ENCODE data around the gene HYI. TPM values are rescaled to one million over a fixed set of nuclear protein-coding genes. Genes with fewer than 3 reads are reported as not detected.

The HYI gene
- total and polyA plus RNA-seq, 4 donors = 26.9 to 34.9 (median 29.8) TPM

DNA sequence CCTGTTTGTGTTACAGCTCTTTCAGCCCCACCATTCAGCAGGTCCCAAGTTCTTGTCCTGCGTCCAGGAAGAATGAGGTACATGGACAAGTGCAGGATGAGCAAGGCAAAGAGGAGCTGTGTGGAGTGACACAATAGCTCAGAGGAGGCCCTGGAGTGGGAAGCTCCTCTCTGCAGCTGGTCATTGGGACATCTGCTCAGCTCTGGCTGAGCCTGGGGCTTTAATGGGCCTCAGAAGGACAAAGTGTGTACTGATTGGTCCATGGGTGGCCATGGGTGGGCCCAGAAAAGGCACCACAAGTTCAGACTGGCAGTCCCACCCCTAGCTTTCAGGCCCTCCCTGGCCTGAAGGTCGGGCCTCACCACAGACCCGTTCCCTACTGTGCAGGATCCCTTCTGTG is 14.7 kb upstream of the HYI start:
- Histone ChIP-seq H3K9ac (ENCODE audit: low read depth in 1 of 2, low read length in 2 of 2) (no peak overlapping the region), H3K4me3 (ENCODE audit: low read depth in 1 of 3, low read length in 3 of 3) (no peak overlapping the region), H3K36me3 (ENCODE audit: control insufficient read depth in 4 of 4, insufficient read depth in 3 of 4, low read depth in 1 of 4, low read length in 3 of 4) (no peaks in the 10 kb centered on the region), H3K27ac (ENCODE audit: low read depth in 1 of 2, low read length in 2 of 2) (no peak overlapping the region), H3K27me3 (ENCODE audit: control insufficient read depth in 4 of 4, insufficient read depth in 4 of 4, low read length in 3 of 4) (no peaks in the 10 kb centered on the region), H3K4me1 (ENCODE audit: control insufficient read depth in 4 of 4, insufficient read depth in 4 of 4, low read length in 3 of 4) (peaks cover 0 to 2% (median 0%) of the 10 kb centered on the region in 4 donors), H3K9me3 (ENCODE audit: control insufficient read depth in 4 of 4, low read length in 3 of 4) (no peaks in the 10 kb centered on the region)
- TF ChIP-seq, protein P1, sequence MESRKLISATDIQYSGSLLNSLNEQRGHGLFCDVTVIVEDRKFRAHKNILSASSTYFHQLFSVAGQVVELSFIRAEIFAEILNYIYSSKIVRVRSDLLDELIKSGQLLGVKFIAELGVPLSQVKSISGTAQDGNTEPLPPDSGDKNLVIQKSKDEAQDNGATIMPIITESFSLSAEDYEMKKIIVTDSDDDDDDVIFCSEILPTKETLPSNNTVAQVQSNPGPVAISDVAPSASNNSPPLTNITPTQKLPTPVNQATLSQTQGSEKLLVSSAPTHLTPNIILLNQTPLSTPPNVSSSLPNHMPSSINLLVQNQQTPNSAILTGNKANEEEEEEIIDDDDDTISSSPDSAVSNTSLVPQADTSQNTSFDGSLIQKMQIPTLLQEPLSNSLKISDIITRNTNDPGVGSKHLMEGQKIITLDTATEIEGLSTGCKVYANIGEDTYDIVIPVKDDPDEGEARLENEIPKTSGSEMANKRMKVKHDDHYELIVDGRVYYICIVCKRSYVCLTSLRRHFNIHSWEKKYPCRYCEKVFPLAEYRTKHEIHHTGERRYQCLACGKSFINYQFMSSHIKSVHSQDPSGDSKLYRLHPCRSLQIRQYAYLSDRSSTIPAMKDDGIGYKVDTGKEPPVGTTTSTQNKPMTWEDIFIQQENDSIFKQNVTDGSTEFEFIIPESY (IDR thresholded peaks at IDR 0.05) = no peak
- no peak for TF ChIP-seq RAD21 (IDR thresholded peaks at IDR 0.05)
- TF ChIP-seq, protein P2, sequence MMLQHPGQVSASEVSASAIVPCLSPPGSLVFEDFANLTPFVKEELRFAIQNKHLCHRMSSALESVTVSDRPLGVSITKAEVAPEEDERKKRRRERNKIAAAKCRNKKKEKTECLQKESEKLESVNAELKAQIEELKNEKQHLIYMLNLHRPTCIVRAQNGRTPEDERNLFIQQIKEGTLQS (IDR thresholded peaks at IDR 0.05) = no peak
- TF ChIP-seq GABPA (IDR thresholded peaks at IDR 0.05 in 1 of 2, conservative IDR thresholded peaks at IDR 0.05 in 1 of 2) = no peak
- TF ChIP-seq HNF4G (IDR thresholded peaks at IDR 0.05) = no peak
- TF ChIP-seq HNF4A (conservative IDR thresholded peaks at IDR 0.05) = no peak
- TF ChIP-seq YY1 (IDR thresholded peaks at IDR 0.05) = no peak
- 92% methylated on average over 3 of the region's 3 CpGs for WGBS
- no peak for DNase-seq (ENCODE audit: low spot score)

DNA sequence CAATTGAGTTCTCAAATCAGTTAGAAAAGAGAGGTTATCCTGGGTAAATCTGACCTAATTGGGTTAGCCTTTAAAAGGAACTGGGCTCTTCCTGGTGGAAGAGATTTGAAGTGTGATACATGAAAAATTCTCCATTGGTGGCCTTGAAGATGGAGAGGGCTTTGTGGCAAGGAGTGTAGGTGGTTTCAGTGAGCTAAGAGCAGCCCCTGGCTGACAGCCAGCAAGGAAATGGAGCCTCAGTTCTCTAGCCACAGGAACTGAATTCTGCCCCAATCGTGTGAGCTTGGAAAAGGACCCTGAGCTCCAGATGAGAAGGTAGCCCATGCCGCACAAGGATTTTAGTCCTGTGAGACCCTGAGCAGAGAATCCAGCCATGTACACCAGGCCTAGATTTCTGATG is 12.7 kb upstream of the HYI start:
- DNase-seq (ENCODE audit: low spot score) = no peak
- Histone ChIP-seq H3K27ac (ENCODE audit: low read depth in 1 of 2, low read length in 2 of 2) (no peak overlapping the region), H3K9me3 (ENCODE audit: control insufficient read depth in 4 of 4, low read length in 3 of 4) (no peaks in the 10 kb centered on the region), H3K36me3 (ENCODE audit: control insufficient read depth in 4 of 4, insufficient read depth in 3 of 4, low read depth in 1 of 4, low read length in 3 of 4) (no peaks in the 10 kb centered on the region), H3K4me3 (ENCODE audit: low read depth in 1 of 3, low read length in 3 of 3) (no peak overlapping the region), H3K9ac (ENCODE audit: low read depth in 1 of 2, low read length in 2 of 2) (no peak overlapping the region), H3K27me3 (ENCODE audit: control insufficient read depth in 4 of 4, insufficient read depth in 4 of 4, low read length in 3 of 4) (no peaks in the 10 kb centered on the region), H3K4me1 (ENCODE audit: control insufficient read depth in 4 of 4, insufficient read depth in 4 of 4, low read length in 3 of 4) (peaks cover 0 to 2% (median 0%) of the 10 kb centered on the region in 4 donors)
- WGBS = 75% methylated on average over 2 of the region's 2 CpGs
- TF ChIP-seq, protein P3, sequence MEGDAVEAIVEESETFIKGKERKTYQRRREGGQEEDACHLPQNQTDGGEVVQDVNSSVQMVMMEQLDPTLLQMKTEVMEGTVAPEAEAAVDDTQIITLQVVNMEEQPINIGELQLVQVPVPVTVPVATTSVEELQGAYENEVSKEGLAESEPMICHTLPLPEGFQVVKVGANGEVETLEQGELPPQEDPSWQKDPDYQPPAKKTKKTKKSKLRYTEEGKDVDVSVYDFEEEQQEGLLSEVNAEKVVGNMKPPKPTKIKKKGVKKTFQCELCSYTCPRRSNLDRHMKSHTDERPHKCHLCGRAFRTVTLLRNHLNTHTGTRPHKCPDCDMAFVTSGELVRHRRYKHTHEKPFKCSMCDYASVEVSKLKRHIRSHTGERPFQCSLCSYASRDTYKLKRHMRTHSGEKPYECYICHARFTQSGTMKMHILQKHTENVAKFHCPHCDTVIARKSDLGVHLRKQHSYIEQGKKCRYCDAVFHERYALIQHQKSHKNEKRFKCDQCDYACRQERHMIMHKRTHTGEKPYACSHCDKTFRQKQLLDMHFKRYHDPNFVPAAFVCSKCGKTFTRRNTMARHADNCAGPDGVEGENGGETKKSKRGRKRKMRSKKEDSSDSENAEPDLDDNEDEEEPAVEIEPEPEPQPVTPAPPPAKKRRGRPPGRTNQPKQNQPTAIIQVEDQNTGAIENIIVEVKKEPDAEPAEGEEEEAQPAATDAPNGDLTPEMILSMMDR (IDR thresholded peaks at IDR 0.05; ENCODE audit: low read depth, low read length, missing input control) = no peak
- TF ChIP-seq GABPA (IDR thresholded peaks at IDR 0.05 in 1 of 2, conservative IDR thresholded peaks at IDR 0.05 in 1 of 2) (no peak), FOXA2 (IDR thresholded peaks at IDR 0.05) (no peak), FOXA1 (IDR thresholded peaks at IDR 0.05) (no peak), NR2F2 (IDR thresholded peaks at IDR 0.05) (no peak), JUND (IDR thresholded peaks at IDR 0.05) (no peak), HNF4G (IDR thresholded peaks at IDR 0.05) (no peak)
- TF ChIP-seq, protein P2 (IDR thresholded peaks at IDR 0.05) = no peak
- TF ChIP-seq, protein P4, sequence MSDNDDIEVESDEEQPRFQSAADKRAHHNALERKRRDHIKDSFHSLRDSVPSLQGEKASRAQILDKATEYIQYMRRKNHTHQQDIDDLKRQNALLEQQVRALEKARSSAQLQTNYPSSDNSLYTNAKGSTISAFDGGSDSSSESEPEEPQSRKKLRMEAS (IDR thresholded peaks at IDR 0.05) = no peak

DNA sequence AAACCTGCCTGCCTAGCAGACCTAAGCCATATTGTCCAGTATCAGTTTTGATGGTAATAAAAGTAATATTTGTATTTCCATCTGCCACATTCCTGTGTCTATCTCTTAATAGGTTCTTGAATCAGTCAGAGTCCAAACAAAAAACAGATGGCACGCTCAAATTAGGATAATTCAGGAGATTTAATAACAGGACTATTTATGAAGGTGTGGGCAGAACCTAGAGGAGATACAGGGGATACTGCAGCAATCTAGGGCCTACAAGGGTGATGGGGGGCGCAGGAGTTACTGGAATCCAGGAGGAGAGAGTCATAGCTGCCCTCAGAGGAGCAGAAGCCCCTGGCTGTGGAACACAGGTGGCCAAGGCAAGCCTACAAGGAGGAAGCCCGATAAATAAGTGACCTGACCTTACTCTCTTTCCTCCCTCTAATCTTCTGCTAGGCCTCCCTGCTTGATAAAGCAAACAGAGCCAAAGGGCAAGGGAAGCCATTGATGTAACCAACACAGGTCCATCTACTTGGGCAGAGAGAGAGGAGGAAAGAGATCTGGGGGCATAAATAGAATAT is 11.9 kb upstream of the HYI start:
- no peak for DNase-seq (ENCODE audit: low spot score)
- no peaks in the 10 kb centered on the region for H3K9me3 ChIP-seq (ENCODE audit: control insufficient read depth in 4 of 4, low read length in 3 of 4)
- 69% methylated on average over 3 of the region's 3 CpGs for WGBS
- peaks cover 0 to 2% (median 0%) of the 10 kb centered on the region in 4 donors for H3K4me1 ChIP-seq (ENCODE audit: control insufficient read depth in 4 of 4, insufficient read depth in 4 of 4, low read length in 3 of 4)
- TF ChIP-seq YY1 (IDR thresholded peaks at IDR 0.05) = peak; percentile 61
- TF ChIP-seq JUND (IDR thresholded peaks at IDR 0.05) = no peak
- TF ChIP-seq HNF4A (conservative IDR thresholded peaks at IDR 0.05) = peak; percentile 25 to 32
- H3K9ac ChIP-seq (ENCODE audit: low read depth in 1 of 2, low read length in 2 of 2) = no peak overlapping the region
- H3K4me3 ChIP-seq (ENCODE audit: low read depth in 1 of 3, low read length in 3 of 3) = no peak overlapping the region
- H3K27ac ChIP-seq (ENCODE audit: low read depth in 1 of 2, low read length in 2 of 2) = no peak overlapping the region
- H3K27me3 ChIP-seq (ENCODE audit: control insufficient read depth in 4 of 4, insufficient read depth in 4 of 4, low read length in 3 of 4) = no peaks in the 10 kb centered on the region
- H3K36me3 ChIP-seq (ENCODE audit: control insufficient read depth in 4 of 4, insufficient read depth in 3 of 4, low read depth in 1 of 4, low read length in 3 of 4) = no peaks in the 10 kb centered on the region

Measured in liver (tissue), 9 donors.